ENCODE measurements around the gene KRTAP10-9.
"Not testable (repeated sequence)": the region's sequence is repeated elsewhere in the genome, so short reads cannot be mapped to it uniquely, and the experiment has no call there.

The KRTAP10-9 gene

DNA sequence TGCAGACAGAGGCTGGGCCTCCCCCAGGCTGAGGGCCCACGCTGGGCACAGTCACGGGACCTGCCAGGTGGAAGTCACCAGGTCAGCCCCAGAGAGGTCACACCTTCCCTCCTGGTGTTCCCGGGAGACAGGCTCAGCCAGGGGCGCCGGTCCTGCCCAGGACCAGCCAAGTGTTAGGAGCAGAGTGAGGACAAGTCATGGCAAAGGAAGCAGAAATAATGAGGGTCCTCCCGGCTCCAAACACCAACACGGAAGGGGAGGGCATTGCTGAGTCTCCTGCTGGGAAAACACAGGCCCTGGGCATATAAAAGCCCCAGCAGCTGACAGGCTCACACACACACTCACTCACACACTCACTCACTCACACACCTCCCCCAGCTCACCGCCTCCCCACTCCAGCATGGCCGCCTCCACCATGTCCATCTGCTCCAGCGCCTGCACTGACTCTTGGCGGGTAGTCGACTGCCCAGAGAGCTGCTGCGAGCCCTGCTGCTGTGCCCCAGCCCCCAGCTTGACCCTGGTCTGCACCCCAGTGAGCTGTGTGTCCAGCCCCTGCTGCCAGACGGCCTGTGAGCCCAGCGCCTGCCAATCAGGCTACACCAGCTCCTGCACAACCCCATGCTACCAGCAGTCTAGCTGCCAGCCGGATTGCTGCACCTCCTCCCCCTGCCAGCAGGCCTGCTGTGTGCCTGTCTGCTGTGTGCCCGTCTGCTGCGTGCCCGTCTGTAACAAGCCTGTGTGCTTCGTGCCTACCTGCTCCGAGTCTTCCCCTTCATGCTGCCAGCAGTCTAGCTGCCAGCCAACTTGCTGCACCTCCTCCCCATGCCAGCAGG, 10.3 kb downstream of the KRTAP10-9 start, which contains the start of gene KRTAP10-10:
Gene KRTAP10-10 (plus strand): TSS at position 339 of the 833 bp plus-strand sequence. CDS start 62 bp downstream, at position 401.
- DNase-seq = no peak
- no peak for TF ChIP-seq POLR2A (IDR thresholded peaks at IDR 0.05; ENCODE audit: low read length)
- TF ChIP-seq GATA1 (IDR thresholded peaks at IDR 0.05; ENCODE audit: low read depth, low read length) = no peak

DNA sequence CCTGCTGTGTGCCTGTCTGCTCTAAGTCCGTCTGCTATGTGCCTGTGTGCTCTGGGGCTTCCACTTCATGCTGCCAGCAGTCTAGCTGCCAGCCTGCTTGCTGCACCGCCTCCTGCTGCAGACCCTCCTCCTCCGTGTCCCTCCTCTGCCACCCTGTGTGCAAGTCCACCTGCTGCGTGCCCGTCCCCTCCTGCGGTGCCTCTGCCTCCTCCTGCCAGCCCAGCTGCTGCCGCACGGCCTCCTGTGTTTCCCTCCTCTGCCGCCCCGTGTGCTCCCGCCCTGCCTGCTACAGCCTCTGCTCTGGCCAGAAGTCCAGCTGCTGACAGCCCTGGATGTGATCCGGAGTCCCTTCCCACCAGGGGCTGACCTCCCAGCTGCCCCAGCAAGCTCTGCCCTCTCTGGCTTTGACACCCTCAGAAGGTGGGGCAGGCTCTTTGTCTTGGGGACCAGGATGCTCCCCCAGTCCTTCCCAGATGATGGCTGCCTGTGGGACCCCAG, 11.0 kb downstream of the KRTAP10-9 start:
- not testable (repeated sequence) for DNase-seq

DNA sequence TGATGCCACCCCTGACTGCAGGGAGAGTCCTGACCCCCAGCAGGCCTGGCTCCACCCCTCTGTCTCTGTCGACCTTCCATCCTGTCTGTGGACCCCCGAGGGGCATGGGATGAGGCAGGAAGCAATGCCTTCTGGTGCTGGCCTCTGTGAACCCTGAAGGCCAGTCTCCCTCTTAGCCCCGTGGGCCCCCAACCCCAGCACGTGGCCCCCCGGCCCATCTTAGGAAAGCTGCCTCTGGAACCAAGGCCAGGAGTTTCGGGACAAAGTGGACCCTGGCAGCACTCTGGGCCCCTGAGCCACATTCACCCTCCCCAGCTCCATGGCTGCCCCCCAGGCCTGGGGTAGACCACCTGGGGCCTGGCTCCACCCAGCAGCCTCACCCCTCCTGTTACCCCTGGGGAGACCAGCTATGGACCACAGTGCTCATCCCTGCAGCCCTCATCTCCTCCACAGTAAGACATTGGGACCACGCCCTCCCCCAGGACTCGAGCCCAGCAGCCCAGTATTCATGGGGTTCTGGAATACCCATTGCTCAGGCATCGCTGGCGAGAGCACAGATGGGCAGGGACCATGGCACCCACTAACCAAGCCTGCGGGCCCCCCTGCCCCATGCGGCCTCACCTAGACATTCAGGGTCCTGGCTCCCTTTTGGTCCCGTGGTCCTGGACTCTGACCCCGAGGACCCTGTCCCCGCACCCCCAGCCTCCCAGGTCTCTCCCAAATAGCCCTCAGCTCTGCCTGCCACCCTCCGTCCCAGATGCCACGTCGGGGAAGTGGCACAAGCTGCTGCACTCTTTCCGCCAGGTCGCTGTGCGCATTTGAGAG, 11.8 kb downstream of the KRTAP10-9 start:
- DNase-seq = not testable (repeated sequence)

DNA sequence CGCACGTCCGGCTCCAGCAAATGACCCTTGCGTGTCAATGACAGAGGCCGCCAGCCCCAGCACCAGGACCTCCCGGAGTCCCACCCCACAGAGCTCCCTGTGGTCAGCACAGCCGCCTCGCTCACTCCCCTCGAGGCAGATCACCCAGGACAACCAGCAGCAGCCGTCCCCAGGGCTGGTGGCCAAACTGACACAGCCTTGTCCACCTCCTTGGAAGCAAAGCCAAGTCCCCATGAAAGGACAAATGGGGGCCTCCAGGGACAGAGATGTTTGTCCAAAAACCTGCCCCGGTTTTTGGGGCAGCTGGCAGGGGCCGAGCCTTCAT, 12.4 kb downstream of the KRTAP10-9 start:
- no peak for DNase-seq
- TF ChIP-seq GATA1 (IDR thresholded peaks at IDR 0.05; ENCODE audit: low read depth, low read length) (no peak), POLR2A (IDR thresholded peaks at IDR 0.05; ENCODE audit: low read length) (no peak)

DNA sequence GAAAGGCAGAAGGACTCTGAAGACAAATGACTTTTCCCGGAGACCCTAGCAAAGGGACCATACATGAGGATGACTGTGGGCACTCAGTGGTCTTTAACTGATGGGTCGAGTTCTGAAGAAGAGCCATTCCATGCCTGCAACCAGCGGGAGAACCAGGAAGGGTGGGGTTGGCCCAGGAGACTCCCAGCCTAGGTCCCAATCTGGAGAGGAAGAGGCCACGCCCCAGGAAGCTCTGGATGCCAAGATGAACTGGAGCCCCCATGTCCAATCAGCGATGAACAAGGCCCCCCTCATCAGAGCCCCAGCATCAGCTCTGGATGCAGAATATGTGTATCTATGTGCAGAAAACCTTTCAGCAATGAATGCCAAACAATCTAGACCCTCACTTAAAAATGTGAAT, 13.9 kb downstream of the KRTAP10-9 start:
- DNase-seq = no peak
- TF ChIP-seq POLR2A (IDR thresholded peaks at IDR 0.05; ENCODE audit: low read length) = no peak
- TF ChIP-seq GATA1 (IDR thresholded peaks at IDR 0.05; ENCODE audit: low read depth, low read length) = no peak

DNA sequence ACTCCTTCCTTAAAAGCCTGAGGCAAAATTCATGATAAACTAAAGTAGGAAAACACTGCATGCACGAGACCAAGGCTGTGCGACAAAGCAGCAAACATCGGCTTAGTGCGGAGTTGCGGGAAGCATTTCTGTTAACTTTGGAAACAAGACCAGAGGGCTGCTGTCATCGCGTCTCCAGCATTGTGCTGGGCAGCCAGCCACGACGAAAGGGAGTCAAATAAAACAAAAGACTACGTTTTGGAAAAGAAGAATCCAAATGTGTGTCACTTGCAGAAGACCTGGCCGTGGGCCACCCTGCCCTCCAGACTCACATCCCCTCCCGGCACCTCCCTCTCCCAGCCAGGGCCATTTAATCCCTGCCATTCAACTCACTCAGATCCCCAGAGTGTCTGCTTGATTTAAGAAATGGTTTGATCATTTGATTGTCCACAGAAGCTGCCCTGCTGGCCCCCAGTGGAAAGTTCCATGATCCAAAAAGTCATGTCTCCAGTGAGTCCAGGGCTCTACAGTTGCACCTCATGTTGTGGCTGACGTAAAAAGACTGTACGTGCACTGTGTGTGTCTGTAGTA, 16.9 kb downstream of the KRTAP10-9 start:
- DNase-seq = no peak
- TF ChIP-seq POLR2A (IDR thresholded peaks at IDR 0.05; ENCODE audit: low read length) (no peak), GATA1 (IDR thresholded peaks at IDR 0.05; ENCODE audit: low read depth, low read length) (no peak)

DNA sequence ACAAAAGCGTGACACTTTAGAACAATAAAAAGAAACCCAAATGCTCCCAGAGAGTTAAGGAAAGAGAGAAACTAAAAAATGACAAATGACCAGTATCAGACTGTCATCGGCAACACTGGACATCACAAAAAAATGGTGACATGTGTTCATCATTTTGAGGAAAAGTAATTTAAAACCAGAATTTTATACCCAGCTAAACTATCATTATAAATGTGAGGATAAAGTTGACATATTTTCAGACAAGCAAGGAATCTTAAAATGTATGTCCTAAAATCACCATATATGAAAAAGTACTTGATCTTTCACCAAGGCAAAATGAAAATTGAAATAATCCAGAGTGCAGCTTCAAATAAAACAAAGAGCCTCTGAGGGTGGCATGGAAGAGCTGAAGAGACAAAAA, 18.0 kb downstream of the KRTAP10-9 start:
- TF ChIP-seq POLR2A (IDR thresholded peaks at IDR 0.05; ENCODE audit: low read length) (no peak), GATA1 (IDR thresholded peaks at IDR 0.05; ENCODE audit: low read depth, low read length) (no peak)
- no peak for DNase-seq

DNA sequence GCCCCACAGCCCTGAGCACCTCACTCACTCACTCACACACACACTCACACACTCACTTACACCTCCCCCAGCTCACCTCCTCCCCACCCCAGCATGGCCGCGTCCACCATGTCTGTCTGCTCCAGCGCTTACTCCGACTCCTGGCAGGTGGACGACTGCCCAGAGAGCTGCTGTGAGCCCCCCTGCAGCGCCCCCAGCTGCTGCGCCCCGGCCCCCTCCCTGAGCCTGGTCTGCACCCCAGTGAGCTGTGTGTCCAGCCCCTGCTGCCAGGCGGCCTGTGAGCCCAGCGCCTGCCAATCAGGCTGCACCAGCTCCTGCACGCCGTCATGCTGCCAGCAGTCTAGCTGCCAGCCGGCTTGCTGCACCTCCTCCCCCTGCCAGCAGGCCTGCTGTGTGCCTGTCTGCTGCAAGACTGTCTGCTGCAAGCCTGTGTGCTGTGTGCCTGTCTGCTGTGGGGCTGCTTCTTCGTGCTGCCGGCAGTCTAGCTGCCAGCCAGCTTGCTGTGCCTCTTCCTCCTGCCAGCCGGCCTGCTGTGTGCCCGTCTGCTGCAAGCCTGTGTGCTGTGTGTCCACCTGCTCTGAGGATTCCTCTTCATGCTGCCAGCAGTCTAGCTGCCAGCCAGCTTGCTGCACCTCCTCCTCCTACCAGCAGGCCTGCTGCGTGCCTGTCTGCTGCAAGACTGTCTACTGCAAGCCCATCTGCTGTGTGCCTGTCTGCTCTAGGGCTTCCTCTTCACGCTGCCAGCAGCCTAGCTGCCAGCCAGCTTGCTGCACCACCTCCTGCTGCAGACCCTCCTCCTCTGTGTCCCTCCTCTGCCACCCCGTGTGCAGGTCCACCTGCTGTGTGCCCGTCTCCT, 19.7 kb downstream of the KRTAP10-9 start, which contains the start of gene KRTAP10-11:
Gene KRTAP10-11 (plus strand): TSS at position 49 of the 856 bp plus-strand sequence. CDS start 45 bp downstream, at position 94.
- DNase-seq = not testable (repeated sequence)

DNA sequence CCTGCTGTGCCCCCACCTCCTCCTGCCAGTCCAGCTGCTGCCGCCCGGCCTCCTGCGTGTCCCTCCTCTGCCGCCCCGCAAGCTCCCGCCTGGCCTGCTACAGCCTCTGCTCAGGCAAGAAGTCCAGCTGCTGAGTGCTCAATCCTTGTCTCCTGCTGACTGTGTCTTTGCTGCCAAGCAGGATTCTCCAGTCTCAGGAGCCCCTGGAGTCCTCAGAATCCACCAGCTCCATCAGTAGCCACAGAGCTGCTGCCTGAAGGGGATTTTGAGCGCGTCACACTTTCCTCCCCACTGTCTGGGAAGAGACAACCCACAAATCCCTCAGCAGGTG, 20.3 kb downstream of the KRTAP10-9 start:
- TF ChIP-seq POLR2A (IDR thresholded peaks at IDR 0.05; ENCODE audit: low read length) (no peak), GATA1 (IDR thresholded peaks at IDR 0.05; ENCODE audit: low read depth, low read length) (no peak)
- no peak for DNase-seq

DNA sequence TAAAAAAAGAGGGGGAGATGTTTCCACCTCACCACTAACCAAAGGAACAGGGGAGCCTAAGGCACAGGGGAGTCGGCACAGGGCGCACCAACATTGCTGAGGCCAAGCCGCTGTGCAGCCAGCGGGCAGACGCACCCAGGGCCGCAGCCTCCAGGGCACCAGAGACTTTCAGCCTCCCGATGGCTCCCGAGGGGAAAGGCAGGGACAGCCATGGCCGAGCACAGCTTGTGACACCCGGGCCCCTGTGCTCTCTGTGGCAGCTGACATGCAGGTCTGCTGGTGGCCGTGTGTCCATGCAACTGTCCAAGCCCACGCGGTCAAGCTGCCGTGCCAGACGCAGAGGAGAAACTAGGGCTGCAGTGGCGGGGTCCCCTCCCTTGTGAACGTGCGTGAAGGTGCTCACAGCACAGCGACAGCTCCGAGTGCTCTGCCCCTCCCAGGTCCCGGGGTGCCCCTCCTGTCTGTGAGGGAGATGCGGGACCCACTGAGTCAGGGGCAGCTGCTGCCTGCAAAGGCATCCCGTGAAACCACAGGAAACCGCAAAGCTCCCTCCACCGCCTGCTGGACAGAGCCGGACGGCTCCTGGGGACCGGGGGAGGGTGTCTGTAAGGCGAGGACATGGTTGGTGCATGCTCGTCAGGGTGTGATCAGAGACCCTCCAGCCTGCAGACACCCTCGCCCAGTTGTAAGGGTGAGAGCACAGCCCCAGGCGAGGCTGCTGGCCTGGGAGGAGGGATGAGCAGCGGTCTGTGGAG, 21.8 kb downstream of the KRTAP10-9 start:
- no peak for DNase-seq
- no peak for TF ChIP-seq POLR2A (IDR thresholded peaks at IDR 0.05; ENCODE audit: low read length)
- no peak for TF ChIP-seq GATA1 (IDR thresholded peaks at IDR 0.05; ENCODE audit: low read depth, low read length)

DNA sequence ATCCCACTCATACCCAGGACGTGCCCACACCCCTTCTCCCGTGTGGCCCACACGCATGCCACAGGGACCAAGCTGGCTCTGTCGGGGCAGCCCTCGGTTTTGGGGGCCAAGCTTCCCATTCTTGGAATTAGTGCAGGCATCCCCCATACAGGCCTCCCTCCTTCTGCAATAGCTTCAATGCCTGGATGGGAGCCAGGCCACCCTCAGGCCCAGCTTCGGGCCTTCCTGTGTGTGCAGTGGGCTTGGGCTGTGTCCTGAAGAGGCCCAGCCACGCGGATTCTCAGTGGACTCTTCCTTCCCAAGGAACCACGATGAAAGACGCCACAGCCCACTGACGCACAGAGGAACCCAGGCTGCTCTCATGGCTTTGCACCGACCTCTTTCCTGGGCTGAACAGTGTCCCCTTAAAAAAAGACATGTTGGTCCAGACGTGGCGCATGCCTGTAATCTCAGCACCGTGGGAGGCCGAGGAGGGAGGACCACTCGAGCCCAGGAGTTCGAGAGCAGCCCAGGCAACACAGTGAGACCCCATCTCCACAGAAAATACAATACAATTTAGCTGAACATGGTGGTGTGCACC, 22.7 kb downstream of the KRTAP10-9 start:
- DNase-seq = no peak
- TF ChIP-seq POLR2A (IDR thresholded peaks at IDR 0.05; ENCODE audit: low read length) = no peak
- TF ChIP-seq GATA1 (IDR thresholded peaks at IDR 0.05; ENCODE audit: low read depth, low read length) = no peak

DNA sequence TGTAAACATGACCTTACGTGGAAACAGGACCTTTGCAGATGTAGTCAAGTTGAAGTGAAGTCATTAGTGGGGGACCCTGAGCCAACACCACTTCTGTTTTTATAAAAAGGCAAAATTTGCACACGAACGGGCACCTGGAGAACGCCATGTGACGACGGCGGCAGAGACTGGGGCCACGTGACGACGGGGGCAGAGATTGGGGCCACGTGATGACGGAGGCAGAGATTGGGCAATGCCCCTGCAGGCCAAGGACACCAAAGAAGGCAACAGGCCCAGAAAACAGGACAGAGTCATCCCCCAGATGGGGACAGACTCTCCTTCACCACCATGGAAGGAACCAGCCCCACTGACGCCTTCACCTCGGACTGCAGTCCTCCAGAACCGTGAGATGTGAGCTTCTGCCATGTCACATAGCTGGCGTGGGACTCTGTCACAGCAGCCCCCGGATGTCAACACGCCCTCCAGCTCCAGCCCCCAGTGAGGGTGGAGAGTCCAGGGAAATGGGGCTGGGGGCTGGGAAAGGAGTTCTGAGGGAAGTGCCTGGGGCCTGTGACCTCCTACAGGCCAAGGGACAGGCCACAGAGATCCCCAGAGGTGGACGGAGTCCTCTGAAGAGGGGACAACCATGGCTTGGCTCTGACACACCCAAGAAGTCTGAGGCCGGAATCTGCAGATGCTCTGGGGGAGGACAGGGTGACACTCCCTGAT, 23.5 kb downstream of the KRTAP10-9 start:
- no peak for DNase-seq
- TF ChIP-seq GATA1 (IDR thresholded peaks at IDR 0.05; ENCODE audit: low read depth, low read length) (no peak), POLR2A (IDR thresholded peaks at IDR 0.05; ENCODE audit: low read length) (no peak)
